DOHH2 (cell line): Measurements from ENCODE around the gene RASL11A.

Experiments
- H3F3A ChIP-seq: fragments of 200-600 bp; sonication (generic), shearing (Covaris generic); 2 replicates; pipeline ENCODE4 v1.6.0; 2016; ENCODE audit warnings: antibody characterized with exemption, mild to moderate bottlenecking; ENCODE audit not compliant: control insufficient read depth, insufficient read depth
- H3K27ac ChIP-seq: fragments of 200-600 bp; sonication (generic); 2 replicates; pipeline ENCODE4 v1.5.1; 2014; ENCODE audit warnings: low read depth, mild to moderate bottlenecking, low read length, moderate library complexity
- H3K27me3 ChIP-seq: fragments of 200-600 bp; sonication (generic); 2 replicates; pipeline ENCODE4 v1.6.1; 2014; ENCODE audit warnings: mild to moderate bottlenecking, low read length, mixed read lengths; ENCODE audit not compliant: control insufficient read depth
- H3K36me3 ChIP-seq: fragments of 200-600 bp; sonication (generic); 2 replicates; pipeline ENCODE4 v1.6.1; 2014; ENCODE audit warnings: mild to moderate bottlenecking, low read length, moderate library complexity, mixed read lengths; ENCODE audit not compliant: control insufficient read depth
- H3K4me1 ChIP-seq: fragments of 200-600 bp; sonication (generic); 2 replicates; pipeline ENCODE4 v1.6.1; 2014; ENCODE audit warnings: mild to moderate bottlenecking, low read length, mixed read lengths; ENCODE audit not compliant: control insufficient read depth
- H3K4me2 ChIP-seq: fragments of 200-600 bp; sonication (generic); 2 replicates; pipeline ENCODE4 v1.6.0; 2014; ENCODE audit warnings: mild to moderate bottlenecking, low read length, moderate library complexity
- H3K4me3 ChIP-seq: fragments of 200-600 bp; sonication (generic); 2 replicates; pipeline ENCODE4 v1.5.1; 2014; ENCODE audit warnings: mild to moderate bottlenecking, low read length, mixed read lengths
- H3K79me2 ChIP-seq: fragments of 200-600 bp; sonication (generic); 2 replicates; pipeline ENCODE4 v1.6.1; 2014; ENCODE audit warnings: mild to moderate bottlenecking, low read length, mixed read lengths; ENCODE audit not compliant: control insufficient read depth
- H3K9me2 ChIP-seq: fragments of 200-600 bp; sonication (generic); replicated peaks from 2 replicates; pipeline ENCODE4 v1.6.1; 2014; ENCODE audit warnings: mild to moderate bottlenecking, low read length, mixed read lengths; ENCODE audit not compliant: control insufficient read depth
- H3K9me3 ChIP-seq: fragments of 200-600 bp; sonication (generic); 2 replicates; pipeline ENCODE4 v1.6.1; 2014; ENCODE audit warnings: antibody characterized with exemption, low read length, mixed read lengths; ENCODE audit not compliant: control insufficient read depth, insufficient read depth
- H4K20me1 ChIP-seq: fragments of 200-600 bp; sonication (generic); 2 replicates; pipeline ENCODE4 v1.6.0; 2014; ENCODE audit warnings: low read depth, mild to moderate bottlenecking, antibody characterized with exemption, low read length, moderate library complexity; ENCODE audit not compliant: control insufficient read depth, insufficient read depth
- EZH2phosphoT487 ChIP-seq: fragments of 200-600 bp; sonication (generic); IDR thresholded peaks from 2 replicates; pipeline ENCODE4 v1.6.1; 2017; ENCODE audit warnings: borderline replicate concordance, mild to moderate bottlenecking, antibody characterized with exemption, low read length, moderate library complexity, mixed read lengths
- TF ChIP-seq, protein P1 (sequence below): fragments of 200-600 bp; sonication (generic); IDR thresholded peaks from one replicate; pipeline ENCODE4 v1.5.1; 2014; ENCODE audit warnings: antibody characterized with exemption, mild to moderate bottlenecking, low read depth, low read length; ENCODE audit not compliant: poor library complexity, severe bottlenecking

The RASL11A gene

DNA sequence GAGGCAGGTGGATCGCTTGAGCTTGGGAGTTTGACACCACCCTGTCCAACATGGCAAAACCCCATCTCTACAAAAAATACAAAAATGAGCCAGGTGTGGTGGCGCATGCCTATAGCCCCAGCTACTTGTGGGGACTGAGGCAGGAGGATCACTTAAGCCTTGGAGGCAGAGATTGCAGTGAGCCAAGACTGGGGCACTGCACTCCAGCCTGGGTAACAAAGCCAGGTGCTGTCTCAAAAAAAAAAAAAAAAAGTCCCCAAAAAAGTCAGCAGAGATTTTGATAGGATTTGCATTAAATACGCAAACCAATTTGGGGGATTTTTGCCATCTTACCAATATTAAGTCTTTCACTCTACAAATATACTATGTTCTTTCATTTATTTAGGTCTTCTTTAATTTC, 41.0 kb upstream of the RASL11A start:
- Histone ChIP-seq H3K9me3 (peaks cover 10% of the 10 kb centered on the region), H3K79me2 (no peaks in the 10 kb centered on the region), H3K36me3 (no peaks in the 10 kb centered on the region; the same call in 1 of the 2 replicates), H3K27me3 (no peaks in the 10 kb centered on the region), H3K4me3 (peak overlapping the region; percentile 16; the same call in 1 of the 2 replicates), H3K4me2 (peak overlapping the region; percentile 44), H4K20me1 (no peaks in the 10 kb centered on the region), H3K9me2 (no peaks in the 10 kb centered on the region), H3K27ac (peak overlapping the region; percentile 65; the same call in 1 of the 2 replicates), H3K4me1 (peaks cover 63% of the 10 kb centered on the region), H3F3A (peaks cover 10% of the 10 kb centered on the region)
- TF ChIP-seq, protein P1, sequence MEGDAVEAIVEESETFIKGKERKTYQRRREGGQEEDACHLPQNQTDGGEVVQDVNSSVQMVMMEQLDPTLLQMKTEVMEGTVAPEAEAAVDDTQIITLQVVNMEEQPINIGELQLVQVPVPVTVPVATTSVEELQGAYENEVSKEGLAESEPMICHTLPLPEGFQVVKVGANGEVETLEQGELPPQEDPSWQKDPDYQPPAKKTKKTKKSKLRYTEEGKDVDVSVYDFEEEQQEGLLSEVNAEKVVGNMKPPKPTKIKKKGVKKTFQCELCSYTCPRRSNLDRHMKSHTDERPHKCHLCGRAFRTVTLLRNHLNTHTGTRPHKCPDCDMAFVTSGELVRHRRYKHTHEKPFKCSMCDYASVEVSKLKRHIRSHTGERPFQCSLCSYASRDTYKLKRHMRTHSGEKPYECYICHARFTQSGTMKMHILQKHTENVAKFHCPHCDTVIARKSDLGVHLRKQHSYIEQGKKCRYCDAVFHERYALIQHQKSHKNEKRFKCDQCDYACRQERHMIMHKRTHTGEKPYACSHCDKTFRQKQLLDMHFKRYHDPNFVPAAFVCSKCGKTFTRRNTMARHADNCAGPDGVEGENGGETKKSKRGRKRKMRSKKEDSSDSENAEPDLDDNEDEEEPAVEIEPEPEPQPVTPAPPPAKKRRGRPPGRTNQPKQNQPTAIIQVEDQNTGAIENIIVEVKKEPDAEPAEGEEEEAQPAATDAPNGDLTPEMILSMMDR, result no peak
- TF ChIP-seq EZH2phosphoT487, result no peak

DNA sequence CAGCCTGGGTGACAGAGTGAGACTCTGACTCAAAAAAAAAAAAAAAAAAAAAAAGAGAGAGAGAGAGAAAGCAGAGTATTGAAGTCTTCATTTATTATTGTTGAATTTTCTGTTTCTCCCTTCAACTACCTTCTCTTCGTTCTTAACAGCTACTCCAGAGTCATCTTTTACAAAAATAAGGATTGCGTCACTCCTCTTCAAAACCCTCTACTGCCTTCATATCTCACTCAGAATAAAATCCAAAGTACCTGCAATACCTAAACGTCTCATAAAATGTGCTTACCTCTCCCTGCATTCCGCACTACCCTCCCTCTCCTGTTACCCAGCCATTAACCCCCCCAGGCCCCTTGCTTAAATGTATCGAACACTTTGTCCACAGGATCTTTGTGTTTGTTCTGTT, 36.7 kb upstream of the RASL11A start:
- H3K9me3 ChIP-seq, result peaks cover 10% of the 10 kb centered on the region

DNA sequence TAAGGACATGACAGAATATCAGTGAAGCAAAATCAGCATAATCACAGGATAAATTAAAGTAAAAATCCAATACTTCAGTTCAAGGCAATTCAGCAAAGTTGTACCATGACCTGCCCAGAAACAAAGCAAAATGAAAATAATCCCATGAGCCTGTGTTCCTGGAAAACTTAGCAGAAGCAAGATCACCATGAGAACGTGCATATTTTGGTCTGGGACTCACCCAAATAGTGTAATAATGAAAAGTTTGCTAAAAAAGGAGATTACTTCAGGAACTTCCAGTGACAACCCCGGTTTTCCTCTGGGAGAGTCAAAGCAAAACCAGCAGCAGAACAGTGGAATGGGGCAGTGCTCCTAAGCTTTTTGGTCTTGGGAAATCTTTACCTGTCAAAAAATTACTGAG, 34.2 kb upstream of the RASL11A start:
- Histone ChIP-seq H3K27me3 (no peaks in the 10 kb centered on the region), H3F3A (peaks cover 7% of the 10 kb centered on the region; the same call in 1 of the 2 replicates), H3K79me2 (no peaks in the 10 kb centered on the region), H4K20me1 (no peaks in the 10 kb centered on the region), H3K36me3 (no peaks in the 10 kb centered on the region), H3K9me3 (peaks cover 3% of the 10 kb centered on the region; the same call in 1 of the 2 replicates), H3K4me2 (no peak overlapping the region), H3K9me2 (no peaks in the 10 kb centered on the region), H3K4me3 (no peak overlapping the region), H3K27ac (no peak overlapping the region), H3K4me1 (no peaks in the 10 kb centered on the region)
- no peak for TF ChIP-seq EZH2phosphoT487
- TF ChIP-seq, protein P1, result no peak

More for the DNA sequence above, 36.7 kb upstream of the RASL11A start:
- H3K4me2 ChIP-seq, result no peak overlapping the region
- no peak overlapping the region for H3K27ac ChIP-seq
- no peaks in the 10 kb centered on the region for H4K20me1 ChIP-seq
- H3K4me1 ChIP-seq, result peaks cover 21% of the 10 kb centered on the region
- TF ChIP-seq, protein P1, result no peak
- no peak for TF ChIP-seq EZH2phosphoT487
- H3K9me2 ChIP-seq, result no peaks in the 10 kb centered on the region
- 0 out of 2 replicates have a peak, but pooled peaks cover 3% of the 10 kb centered on the region for H3F3A ChIP-seq
- H3K4me3 ChIP-seq, result no peak overlapping the region
- H3K79me2 ChIP-seq, result no peaks in the 10 kb centered on the region
- no peaks in the 10 kb centered on the region for H3K27me3 ChIP-seq
- no peaks in the 10 kb centered on the region for H3K36me3 ChIP-seq
